Small intestine (tissue), 7 donors: ENCODE data around the gene TAF1B. TPM values are rescaled to one million over a fixed set of nuclear protein-coding genes. Genes with fewer than 3 reads are reported as not detected.
A peak's percentile ranks its signal among the peaks of the same experiment; 100 is the strongest.

Experiments
- DNase-seq, 2 donors: peaks; one replicate each; pipeline versions ENCODE4 v3.0.0 to v3.0.0-alpha.2; 2013
- FAIRE-seq: peaks from 2 replicates; lab custom pipeline; 2012; peaks lifted over from hg19 to GRCh38; lab: Jason Lieb, UNC
- H3K27ac ChIP-seq, 3 donors: one replicate each; pipeline ENCODE4 v1.5.1; 2013; ENCODE audit warnings: low read length in 2 of 3, mild to moderate bottlenecking in 2 of 3, control low read depth in 1 of 3, inconsistent platforms in 1 of 3, low read depth in 1 of 3, moderate library complexity in 1 of 3
- H3K27me3 ChIP-seq, 3 donors: one replicate each; pipeline ENCODE4 v1.6.1; 2013; ENCODE audit warnings: low read length in 3 of 3, inconsistent platforms in 1 of 3; ENCODE audit not compliant: control insufficient read depth in 3 of 3, insufficient read depth in 3 of 3
- H3K36me3 ChIP-seq, 3 donors: one replicate each; pipeline ENCODE4 v1.6.1; 2013; ENCODE audit warnings: low read length in 3 of 3, inconsistent platforms in 1 of 3, low read depth in 1 of 3, mild to moderate bottlenecking in 1 of 3, moderate library complexity in 1 of 3; ENCODE audit not compliant: control insufficient read depth in 3 of 3, insufficient read depth in 2 of 3
- H3K4me1 ChIP-seq, 3 donors: one replicate each; pipeline ENCODE4 v1.6.1; 2013; ENCODE audit warnings: low read length in 2 of 3, inconsistent platforms in 1 of 3, low read depth in 1 of 3, mild to moderate bottlenecking in 1 of 3, moderate library complexity in 1 of 3; ENCODE audit not compliant: control insufficient read depth in 3 of 3, insufficient read depth in 2 of 3
- H3K4me3 ChIP-seq, 3 donors: one replicate each; pipeline ENCODE4 v1.5.1; 2013; ENCODE audit warnings: low read length in 3 of 3, control low read depth in 1 of 3, inconsistent platforms in 1 of 3, low read depth in 1 of 3, mild to moderate bottlenecking in 1 of 3, moderate library complexity in 1 of 3
- H3K9me3 ChIP-seq, 2 donors: one replicate each; pipeline ENCODE4 v1.6.1; 2013; ENCODE audit warnings: low read depth in 1 of 2, low read length in 1 of 2; ENCODE audit not compliant: control insufficient read depth in 2 of 2, insufficient read depth in 1 of 2
- WGBS, 3 donors: extraction: QIAGEN DNeasy Blood & Tissue Kit; methylation state at CpG; one replicate each; pipeline ENCODE4 v1.1.7; 2013; 5-methylcytosine and 5-hydroxymethylcytosine counted together
- polyA plus RNA-seq, 4 donors: library from polyadenylated mRNA; stranded (reverse) in 3 of 4; unstranded in 1 of 4; fragments of 200-250 nt in 3 of 4; fragments of 120-200 nt in 1 of 4; gene quantifications; one replicate each; pipeline versions ENCODE4 v1.2.1 to v1.2.3, GENCODE V29; 2013
- donor health status: healthy with polysubstance abuse.
- donor health status: control.
- donor health status: control.
- donor health status: Bipolar disorder and iron deficiency.
- donor health status: healthy.

Gene TAF1B
- polyA plus RNA-seq, 4 donors: 1.1 to 11.3 (median 4.1) TPM

GRCh38 chr2:9889812-9890261, 46.6 kb downstream of the TAF1B start:
- no peak for DNase-seq
- Histone ChIP-seq H3K27ac (no peak overlapping the region), H3K4me3 (no peak overlapping the region), H3K9me3 (peaks cover 0 to 7% of the 10 kb centered on the region in 2 donors), H3K4me1 (no peaks in the 10 kb centered on the region), H3K36me3 (peaks cover 0 to 7% (median 4%) of the 10 kb centered on the region in 3 donors), H3K27me3 (no peaks in the 10 kb centered on the region)
- FAIRE-seq: no peak
- 34 to 52% (median 40%) methylated on average over 3 of the region's 3 CpGs for WGBS, 3 donors

GRCh38 chr2:9892236-9892635, 49.0 kb downstream of the TAF1B start:
- DNase-seq (no peak), FAIRE-seq (no peak)
- peaks cover 0 to 3% of the 10 kb centered on the region in 2 donors for H3K9me3 ChIP-seq
- H3K4me1 ChIP-seq: peaks cover 0 to 8% (median 4%) of the 10 kb centered on the region in 3 donors
- H3K4me3 ChIP-seq: no peak overlapping the region
- 97 to 99% (median 98%) methylated on average over 4 of the region's 4 CpGs for WGBS, 3 donors
- no peaks in the 10 kb centered on the region for H3K27me3 ChIP-seq
- no peak overlapping the region for H3K27ac ChIP-seq
- H3K36me3 ChIP-seq: peaks cover 0 to 3% (median 2%) of the 10 kb centered on the region in 3 donors

- FAIRE-seq (no peak), DNase-seq (peak; percentile 60 to 76)
- Histone ChIP-seq H3K4me3 (no peak overlapping the region), H3K27me3 (no peaks in the 10 kb centered on the region), H3K27ac (peak overlapping the region in 1 of 3 donors; percentile 70), H3K4me1 (peaks cover 0 to 8% (median 7%) of the 10 kb centered on the region in 3 donors), H3K9me3 (no peaks in the 10 kb centered on the region), H3K36me3 (no peaks in the 10 kb centered on the region)
- WGBS, 3 donors: 43 to 65% (median 59%) methylated on average over 7 of the region's 7 CpGs
These were observed 52.7 kb downstream of the TAF1B start for GRCh38 chr2:9895669-9896590.

GRCh38 chr2:9897331-9897737, 54.1 kb downstream of the TAF1B start:
- Histone ChIP-seq H3K9me3 (no peaks in the 10 kb centered on the region), H3K36me3 (no peaks in the 10 kb centered on the region), H3K4me3 (no peak overlapping the region), H3K27me3 (no peaks in the 10 kb centered on the region), H3K4me1 (peaks cover 0 to 8% (median 7%) of the 10 kb centered on the region in 3 donors), H3K27ac (no peak overlapping the region)
- 32 to 49% (median 47%) methylated on average over 3 of the region's 3 CpGs for WGBS, 3 donors
- peak in 1 of 2 donors; percentile 22 for DNase-seq
- FAIRE-seq: no peak

GRCh38 chr2:9897846-9898245, 54.6 kb downstream of the TAF1B start:
- H3K4me3 ChIP-seq: no peak overlapping the region
- 68 to 89% (median 89%) methylated on average over 2 of the region's 2 CpGs for WGBS, 3 donors
- no peaks in the 10 kb centered on the region for H3K27me3 ChIP-seq
- H3K4me1 ChIP-seq: peaks cover 0 to 8% (median 7%) of the 10 kb centered on the region in 3 donors
- FAIRE-seq (no peak), DNase-seq (no peak)
- no peaks in the 10 kb centered on the region for H3K36me3 ChIP-seq
- H3K27ac ChIP-seq: no peak overlapping the region
- H3K9me3 ChIP-seq: no peaks in the 10 kb centered on the region

- peaks cover 0 to 10% (median 0%) of the 10 kb centered on the region in 3 donors for H3K36me3 ChIP-seq
- no peaks in the 10 kb centered on the region for H3K4me1 ChIP-seq
- H3K4me3 ChIP-seq: no peak overlapping the region
- DNase-seq (peak; percentile 15 to 49), FAIRE-seq (no peak)
- no peaks in the 10 kb centered on the region for H3K9me3 ChIP-seq
- 28 to 58% (median 49%) methylated on average over 1 of the region's 1 CpG for WGBS, 3 donors
- no peaks in the 10 kb centered on the region for H3K27me3 ChIP-seq
- no peak overlapping the region for H3K27ac ChIP-seq
These were observed 62.1 kb downstream of the TAF1B start for GRCh38 chr2:9905413-9905812.

GRCh38 chr2:9907402-9907801, 64.1 kb downstream of the TAF1B start:
- WGBS, 3 donors: 92 to 97% (median 95%) methylated on average over 7 of the region's 7 CpGs
- Histone ChIP-seq H3K9me3 (no peaks in the 10 kb centered on the region), H3K4me3 (no peak overlapping the region), H3K36me3 (peaks cover 0 to 10% (median 0%) of the 10 kb centered on the region in 3 donors), H3K4me1 (no peaks in the 10 kb centered on the region), H3K27me3 (no peaks in the 10 kb centered on the region), H3K27ac (no peak overlapping the region)
- DNase-seq (no peak), FAIRE-seq (no peak)

GRCh38 chr2:9908639-9909038, 65.4 kb downstream of the TAF1B start:
- DNase-seq: no peak
- 94 to 100% (median 100%) methylated on average over 1 of the region's 1 CpG for WGBS, 3 donors
- H3K9me3 ChIP-seq: no peaks in the 10 kb centered on the region
- no peaks in the 10 kb centered on the region for H3K27me3 ChIP-seq
- H3K36me3 ChIP-seq: peaks cover 0 to 10% (median 2%) of the 10 kb centered on the region in 3 donors
- H3K4me3 ChIP-seq: no peak overlapping the region
- H3K4me1 ChIP-seq: no peaks in the 10 kb centered on the region
- H3K27ac ChIP-seq: no peak overlapping the region
- FAIRE-seq: no peak
